ENCODE data around the gene JPT2. TPM values are rescaled to one million over a fixed set of nuclear protein-coding genes. Genes with fewer than 3 reads are reported as not detected.
"Not testable (repeated sequence)": the region's sequence is repeated elsewhere in the genome, so short reads cannot be mapped to it uniquely, and the experiment has no call there.

JPT2 gene
- total RNA-seq, 1 experiment from 2014 or later = 113 TPM

DNA sequence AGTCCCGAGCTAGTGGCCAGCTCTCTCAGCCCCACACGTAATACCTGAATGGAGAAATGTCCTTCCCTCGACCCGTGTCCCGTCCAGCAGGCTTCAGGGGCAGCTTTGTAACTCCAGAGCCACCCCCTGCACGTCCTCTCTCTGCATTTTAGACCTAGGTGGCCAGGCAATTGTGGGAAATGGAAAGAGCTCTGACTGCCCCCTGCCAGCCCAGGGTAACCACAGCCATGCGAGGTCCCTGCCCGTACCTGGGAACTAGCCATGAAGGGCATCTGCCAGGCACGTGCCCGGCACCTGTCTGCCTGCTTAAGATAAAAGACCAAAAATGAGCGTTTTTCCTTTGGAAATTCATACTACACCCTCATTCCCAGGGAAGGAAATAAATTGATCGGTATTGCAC is 37.1 kb downstream of the JPT2 start:
- no peaks in the 10 kb centered on the region for H3K9me2 ChIP-seq (ENCODE audit: insufficient read depth)
- TF ChIP-seq POLR2A (IDR thresholded peaks at IDR 0.05; ENCODE audit: borderline replicate concordance, extremely low read depth, insufficient read depth, insufficient read length) (no peak), ELF1 (IDR thresholded peaks at IDR 0.05; ENCODE audit: borderline replicate concordance, low read depth) (no peak), CEBPB (IDR thresholded peaks at IDR 0.05; ENCODE audit: low read depth) (no peak), SIN3A (IDR thresholded peaks at IDR 0.05; ENCODE audit: low read depth) (no peak), YY1 (IDR thresholded peaks at IDR 0.05; ENCODE audit: extremely low read depth, insufficient replicate concordance, low read depth, low read length) (no peak), ZFX (IDR thresholded peaks at IDR 0.05) (no peak), SRF (IDR thresholded peaks at IDR 0.05; ENCODE audit: low read depth) (no peak)
- TF ChIP-seq, protein P1, sequence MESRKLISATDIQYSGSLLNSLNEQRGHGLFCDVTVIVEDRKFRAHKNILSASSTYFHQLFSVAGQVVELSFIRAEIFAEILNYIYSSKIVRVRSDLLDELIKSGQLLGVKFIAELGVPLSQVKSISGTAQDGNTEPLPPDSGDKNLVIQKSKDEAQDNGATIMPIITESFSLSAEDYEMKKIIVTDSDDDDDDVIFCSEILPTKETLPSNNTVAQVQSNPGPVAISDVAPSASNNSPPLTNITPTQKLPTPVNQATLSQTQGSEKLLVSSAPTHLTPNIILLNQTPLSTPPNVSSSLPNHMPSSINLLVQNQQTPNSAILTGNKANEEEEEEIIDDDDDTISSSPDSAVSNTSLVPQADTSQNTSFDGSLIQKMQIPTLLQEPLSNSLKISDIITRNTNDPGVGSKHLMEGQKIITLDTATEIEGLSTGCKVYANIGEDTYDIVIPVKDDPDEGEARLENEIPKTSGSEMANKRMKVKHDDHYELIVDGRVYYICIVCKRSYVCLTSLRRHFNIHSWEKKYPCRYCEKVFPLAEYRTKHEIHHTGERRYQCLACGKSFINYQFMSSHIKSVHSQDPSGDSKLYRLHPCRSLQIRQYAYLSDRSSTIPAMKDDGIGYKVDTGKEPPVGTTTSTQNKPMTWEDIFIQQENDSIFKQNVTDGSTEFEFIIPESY (IDR thresholded peaks at IDR 0.05; ENCODE audit: extremely low read depth, insufficient replicate concordance, low read length) = no peak
- TF ChIP-seq, protein P2, sequence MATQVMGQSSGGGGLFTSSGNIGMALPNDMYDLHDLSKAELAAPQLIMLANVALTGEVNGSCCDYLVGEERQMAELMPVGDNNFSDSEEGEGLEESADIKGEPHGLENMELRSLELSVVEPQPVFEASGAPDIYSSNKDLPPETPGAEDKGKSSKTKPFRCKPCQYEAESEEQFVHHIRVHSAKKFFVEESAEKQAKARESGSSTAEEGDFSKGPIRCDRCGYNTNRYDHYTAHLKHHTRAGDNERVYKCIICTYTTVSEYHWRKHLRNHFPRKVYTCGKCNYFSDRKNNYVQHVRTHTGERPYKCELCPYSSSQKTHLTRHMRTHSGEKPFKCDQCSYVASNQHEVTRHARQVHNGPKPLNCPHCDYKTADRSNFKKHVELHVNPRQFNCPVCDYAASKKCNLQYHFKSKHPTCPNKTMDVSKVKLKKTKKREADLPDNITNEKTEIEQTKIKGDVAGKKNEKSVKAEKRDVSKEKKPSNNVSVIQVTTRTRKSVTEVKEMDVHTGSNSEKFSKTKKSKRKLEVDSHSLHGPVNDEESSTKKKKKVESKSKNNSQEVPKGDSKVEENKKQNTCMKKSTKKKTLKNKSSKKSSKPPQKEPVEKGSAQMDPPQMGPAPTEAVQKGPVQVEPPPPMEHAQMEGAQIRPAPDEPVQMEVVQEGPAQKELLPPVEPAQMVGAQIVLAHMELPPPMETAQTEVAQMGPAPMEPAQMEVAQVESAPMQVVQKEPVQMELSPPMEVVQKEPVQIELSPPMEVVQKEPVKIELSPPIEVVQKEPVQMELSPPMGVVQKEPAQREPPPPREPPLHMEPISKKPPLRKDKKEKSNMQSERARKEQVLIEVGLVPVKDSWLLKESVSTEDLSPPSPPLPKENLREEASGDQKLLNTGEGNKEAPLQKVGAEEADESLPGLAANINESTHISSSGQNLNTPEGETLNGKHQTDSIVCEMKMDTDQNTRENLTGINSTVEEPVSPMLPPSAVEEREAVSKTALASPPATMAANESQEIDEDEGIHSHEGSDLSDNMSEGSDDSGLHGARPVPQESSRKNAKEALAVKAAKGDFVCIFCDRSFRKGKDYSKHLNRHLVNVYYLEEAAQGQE (IDR thresholded peaks at IDR 0.05; ENCODE audit: low read depth) = no peak
- POLR2A ChIA-PET = interaction anchor here (1.1 kb wide), 1 partner anchor 9 kb away, joined by 3 read pairs; the partner anchor contains the start of gene MAPK8IP3
- no peak overlapping the region for H3K4me2 ChIP-seq (ENCODE audit: low read length)
- peaks cover 29 to 36% of the 10 kb centered on the region in 2 experiments for H3K4me1 ChIP-seq (ENCODE audit: control insufficient read depth in 1 of 2, insufficient read depth in 2 of 2, low read length in 2 of 2)
- no peak for ATAC-seq
- H3K9ac ChIP-seq (ENCODE audit: low read length) = no peak overlapping the region
- no TSS peak for BruUV-seq (replicated peaks)
- intact Hi-C loops (cut with micrococcal nuclease) = no loop called here
- no peak overlapping the region for H3K4me3 ChIP-seq (replicated peaks in 1 of 2; ENCODE audit: low read depth in 1 of 2, low read length in 2 of 2)
- H3K27me3 ChIP-seq (ENCODE audit: insufficient read depth, low read length) = no peaks in the 10 kb centered on the region
- H3K27ac ChIP-seq (ENCODE audit: low read depth, low read length) = no peak overlapping the region
- no peaks in the 10 kb centered on the region for H3K36me3 ChIP-seq (ENCODE audit: control insufficient read depth in 1 of 2, insufficient read depth in 2 of 2, low read length in 2 of 2)
- RAD21 ChIA-PET (ENCODE audit: low non-redundant PET in 1 of 2, low total read pairs in 2 of 2, uncharacterized antibody in 2 of 2, unreplicated experiment in 2 of 2) = no interaction called here
- no peak for DNase-seq (ENCODE audit: low read depth, low spot score)
- H3K9me3 ChIP-seq (ENCODE audit: control insufficient read depth in 1 of 2, insufficient read depth in 1 of 2, low read depth in 1 of 2, low read length in 2 of 2) = no peaks in the 10 kb centered on the region
- peaks cover 90% of the 10 kb centered on the region for H3K79me2 ChIP-seq (ENCODE audit: insufficient read depth, low read length)
- no peaks in the 10 kb centered on the region for H4K20me1 ChIP-seq (ENCODE audit: insufficient read depth)
- no peak overlapping the region for H2AFZ ChIP-seq (ENCODE audit: low read depth, low read length, poor library complexity, severe bottlenecking)
- CTCF ChIA-PET = interaction anchor here (1.2 kb wide), 1 partner anchor 10 kb away, joined by 5 read pairs; the partner anchor contains the start of gene MAPK8IP3

GRCh38 chr16:1718236-1718635 is 40.2 kb downstream of the JPT2 start:
- peak overlapping the region; percentile 20 for H3K9ac ChIP-seq (ENCODE audit: low read length)
- 0 out of 4 replicates have a peak overlapping the region, but pooled peaks of 1 of the 2 experiments have one; percentile 18 for H3K4me3 ChIP-seq (replicated peaks in 1 of 2; ENCODE audit: low read depth in 1 of 2, low read length in 2 of 2)
- DNase-seq (ENCODE audit: low read depth, low spot score); H4K20me1 ChIP-seq (ENCODE audit: insufficient read depth); H3K9me2 ChIP-seq (ENCODE audit: insufficient read depth); RAD21 ChIA-PET (ENCODE audit: low non-redundant PET in 1 of 2, low total read pairs in 2 of 2, uncharacterized antibody in 2 of 2, unreplicated experiment in 2 of 2); POLR2A ChIA-PET; intact Hi-C loops (cut with micrococcal nuclease); H2AFZ ChIP-seq (ENCODE audit: low read depth, low read length, poor library complexity, severe bottlenecking); ATAC-seq; H3K36me3 ChIP-seq (ENCODE audit: control insufficient read depth in 1 of 2, insufficient read depth in 2 of 2, low read length in 2 of 2); BruUV-seq (replicated peaks); H3K27me3 ChIP-seq (ENCODE audit: insufficient read depth, low read length); H3K9me3 ChIP-seq (ENCODE audit: control insufficient read depth in 1 of 2, insufficient read depth in 1 of 2, low read depth in 1 of 2, low read length in 2 of 2): not testable (repeated sequence)
- peaks cover 53 to 66% of the 10 kb centered on the region in 2 experiments for H3K4me1 ChIP-seq (ENCODE audit: control insufficient read depth in 1 of 2, insufficient read depth in 2 of 2, low read length in 2 of 2)
- H3K4me2 ChIP-seq (ENCODE audit: low read length) = peak overlapping the region; percentile 58
- peaks cover 76% of the 10 kb centered on the region for H3K79me2 ChIP-seq (ENCODE audit: insufficient read depth, low read length)
- peak overlapping the region; percentile 39 for H3K27ac ChIP-seq (ENCODE audit: low read depth, low read length)
- CTCF ChIA-PET = interaction anchor here (2.4 kb wide), 1 partner anchor 12 kb away, joined by 11 read pairs; the partner anchor contains the start of gene MAPK8IP3

Data from HCT116 (cell line).